T-cell (primary cell): ENCODE measurements around the gene SLC22A23. TPM values are rescaled to one million over a fixed set of nuclear protein-coding genes. Genes with fewer than 3 reads are reported as not detected.

Experiments
- ATAC-seq, 4 experiments: fragments of 200-7000 bp in 3 of 4; fragments of 150-1000 bp in 1 of 4; cut with Tn5 transposase; replicated peaks in 1 of 4; 1 replicate in 3 of 4; 2 replicates in 1 of 4; pipeline ENCODE4 v1.10.0; 2021; ENCODE audit warnings: moderate library complexity in 3 of 4, mild to moderate bottlenecking in 2 of 4, moderate number of reproducible peaks in 1 of 4
- CTCF ChIA-PET, 2 donors: fragments of 300-600 bp; sonication (Branson Sonifier 250); formaldehyde crosslinking; loops; one replicate each; lab custom pipeline; 2022; ENCODE audit warnings: antibody characterized with exemption in 2 of 2; lab: Charles Lee
- POLR2A ChIA-PET, 2 donors: fragments of 300-600 bp; sonication (Branson Sonifier 250); formaldehyde crosslinking; loops; one replicate each; lab custom pipeline; 2022; ENCODE audit warnings: antibody characterized with exemption in 2 of 2; lab: Charles Lee
- DNase-seq, 35 experiments: peaks; one replicate each; pipeline versions ENCODE4 v3.0.0 to v3.0.0-alpha.2; 2013 to 2023
- H3K27ac ChIP-seq: one replicate; pipeline ENCODE4 v1.5.1; 2013; ENCODE audit warnings: low read length
- H3K27me3 ChIP-seq, 2 experiments: replicated peaks in 1 of 2; 1 replicate in 1 of 2; 2 replicates in 1 of 2; pipeline versions ENCODE4 v1.6.1 to v1.7.0; 2013; ENCODE audit warnings: low read length in 1 of 2, mixed read lengths in 1 of 2; ENCODE audit not compliant: control insufficient read depth in 2 of 2, insufficient read depth in 2 of 2; ENCODE audit errors: extremely low read depth in 1 of 2
- H3K36me3 ChIP-seq, 2 donors: 1 replicate in 1 of 2; 2 replicates in 1 of 2; pipeline versions ENCODE4 v1.6.1 to v1.7.0; 2013; ENCODE audit warnings: low read length in 1 of 2; ENCODE audit not compliant: control insufficient read depth in 2 of 2, insufficient read depth in 1 of 2; ENCODE audit errors: extremely low read depth in 1 of 2
- H3K4me1 ChIP-seq, 2 experiments: 1 replicate in 1 of 2; 2 replicates in 1 of 2; pipeline versions ENCODE4 v1.6.1 to v1.7.0; 2013; ENCODE audit warnings: low read length in 2 of 2, mixed read lengths in 1 of 2; ENCODE audit not compliant: insufficient read depth in 2 of 2, control insufficient read depth in 1 of 2; ENCODE audit errors: extremely low read depth in 1 of 2
- H3K4me3 ChIP-seq, 2 donors: 1 replicate in 1 of 2; 2 replicates in 1 of 2; pipeline versions ENCODE4 v1.5.1 to v1.7.0; 2013; ENCODE audit warnings: mild to moderate bottlenecking in 2 of 2, low read length in 1 of 2, moderate library complexity in 1 of 2; ENCODE audit not compliant: control insufficient read depth in 1 of 2; ENCODE audit errors: extremely low read depth in 1 of 2
- H3K9me3 ChIP-seq: 2 replicates; pipeline ENCODE4 v1.7.0; 2013
- H3K27ac Mint-ChIP-seq, 2 donors: one replicate each; pipeline ENCODE4 v1.8.0; 2020 to 2021; ENCODE audit warnings: mild to moderate bottlenecking in 2 of 2, mixed read lengths in 2 of 2
- H3K27me3 Mint-ChIP-seq, 2 donors: one replicate each; pipeline ENCODE4 v1.8.0; 2021 to 2022; ENCODE audit warnings: mixed read lengths in 2 of 2
- H3K36me3 Mint-ChIP-seq: one replicate; pipeline ENCODE4 v1.8.0; 2021; ENCODE audit warnings: mixed read lengths
- H3K4me1 Mint-ChIP-seq, 3 donors: one replicate each; pipeline ENCODE4 v1.8.0; 2020 to 2022; ENCODE audit warnings: mixed read lengths in 3 of 3, mild to moderate bottlenecking in 1 of 3
- H3K4me3 Mint-ChIP-seq, 3 donors: one replicate each; pipeline ENCODE4 v1.8.0; 2020 to 2022; ENCODE audit warnings: mild to moderate bottlenecking in 3 of 3, mixed read lengths in 3 of 3, moderate library complexity in 3 of 3
- H3K9me3 Mint-ChIP-seq, 3 donors: one replicate each; pipeline ENCODE4 v1.8.0; 2020 to 2022; ENCODE audit warnings: mixed read lengths in 3 of 3
- WGBS: methylation state at CpG from one replicate; pipeline ENCODE4 v1.1.5; 2013; ENCODE audit warnings: missing lambda C conversion rate; ENCODE audit not compliant: insufficient coverage; 5-methylcytosine and 5-hydroxymethylcytosine counted together
- total RNA-seq, 35 experiments: library from RNA in 6 of 35; stranded (reverse) in 6 of 35; fragments of 120-200 nt in 1 of 35; gene quantifications; one replicate each; pipeline versions ENCODE4 v1.2.1 to v1.2.4 and lab custom pipeline; 2013 to 2026

The SLC22A23 gene
- total RNA-seq, 5 donors from 2014 or later (not counting 1 experiment from before 2014, with no cell fraction given): 6.2 to 14.8 (median 12.1) TPM

DNA sequence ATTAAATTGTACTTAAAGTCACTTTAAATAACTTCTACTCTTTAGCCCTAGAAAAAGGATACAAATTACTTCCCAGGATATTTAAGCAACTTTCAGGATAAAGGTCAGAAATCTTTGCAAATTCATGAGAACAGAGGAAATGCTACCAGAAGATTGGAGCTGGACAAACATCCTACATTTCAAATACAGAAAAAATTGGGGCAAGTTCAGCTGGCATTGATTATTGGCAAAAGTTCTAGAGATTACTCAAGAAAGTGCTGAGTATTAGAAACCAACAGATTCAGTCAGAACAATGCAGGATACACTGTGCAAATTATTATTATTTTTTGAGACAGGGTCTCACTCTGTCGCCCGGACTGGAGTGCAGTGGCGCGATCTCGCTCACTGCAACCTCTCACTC is 6.0 kb downstream of the SLC22A23 start:
- Histone ChIP-seq H3K27me3 (peaks cover 0 to 26% of the 10 kb centered on the region in 2 experiments), H3K36me3 (no peaks in the 10 kb centered on the region), H3K27ac (no peak overlapping the region), H3K4me1 (peaks cover 16 to 30% of the 10 kb centered on the region in 2 experiments), H3K4me3 (no peak overlapping the region), H3K9me3 (no peaks in the 10 kb centered on the region)
- CTCF ChIA-PET: no interaction called here
- ATAC-seq (no peak), DNase-seq (no peak)
- peaks cover 14 to 31% (median 30%) of the 10 kb centered on the region in 3 donors for H3K4me1 Mint-ChIP-seq
- POLR2A ChIA-PET: interaction anchor here in 1 of 2 donors (0.7 kb wide), 1 partner anchor 221 kb away, joined by 3 read pairs; no protein-coding TSS in a partner anchor
- peaks cover 0 to 5% of the 10 kb centered on the region in 2 donors for H3K27me3 Mint-ChIP-seq
- H3K36me3 Mint-ChIP-seq: peaks cover 10% of the 10 kb centered on the region
- no peak overlapping the region for H3K27ac Mint-ChIP-seq
- 96% methylated on average over 5 of the region's 5 CpGs for WGBS
- H3K9me3 Mint-ChIP-seq: no peaks in the 10 kb centered on the region
- no peak overlapping the region for H3K4me3 Mint-ChIP-seq

DNA sequence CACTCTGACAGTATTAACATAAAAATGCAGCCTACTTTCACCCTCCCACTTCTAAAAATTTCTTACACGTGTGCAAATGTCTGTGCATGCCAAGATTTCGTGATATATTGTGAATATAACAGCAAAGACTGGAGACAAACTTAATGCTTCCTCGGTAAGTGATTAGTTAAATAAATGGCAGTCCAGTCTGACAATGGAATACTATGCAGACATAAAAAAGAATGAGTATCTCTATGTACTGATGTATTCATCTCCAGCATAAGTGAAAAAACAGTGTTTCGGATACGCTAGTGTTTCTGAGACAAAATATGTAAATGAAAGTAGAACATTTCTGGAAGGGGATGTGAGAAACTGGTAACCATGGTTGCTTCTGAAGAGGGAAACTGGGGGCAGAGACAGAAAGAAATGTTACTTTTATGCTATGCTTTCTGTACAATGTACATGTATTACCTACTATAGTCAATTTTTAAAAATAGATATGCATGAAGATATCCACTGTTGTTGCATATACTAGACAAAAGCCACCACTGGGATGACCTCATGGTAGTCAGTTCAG is 7.0 kb downstream of the SLC22A23 start:
- peaks cover 14 to 36% (median 31%) of the 10 kb centered on the region in 3 donors for H3K4me1 Mint-ChIP-seq
- H3K27me3 Mint-ChIP-seq: peaks cover 0 to 5% of the 10 kb centered on the region in 2 donors
- no peaks in the 10 kb centered on the region for H3K9me3 Mint-ChIP-seq
- Histone ChIP-seq H3K27me3 (peaks cover 0 to 15% of the 10 kb centered on the region in 2 experiments), H3K36me3 (no peaks in the 10 kb centered on the region), H3K4me1 (peaks cover 9 to 19% of the 10 kb centered on the region in 2 experiments), H3K27ac (no peak overlapping the region), H3K9me3 (no peaks in the 10 kb centered on the region), H3K4me3 (no peak overlapping the region)
- no CpG with 5 or more reads among the region's 5 CpGs for WGBS
- ATAC-seq (no peak), DNase-seq (no peak)
- H3K27ac Mint-ChIP-seq: peak overlapping the region; percentile 64 to 65
- ChIA-PET CTCF (no interaction called here), POLR2A (no interaction called here)
- peak overlapping the region in 1 of 3 donors; percentile 30 for H3K4me3 Mint-ChIP-seq
- H3K36me3 Mint-ChIP-seq: peaks cover 10% of the 10 kb centered on the region

- Histone ChIP-seq H3K9me3 (no peaks in the 10 kb centered on the region), H3K4me3 (no peak overlapping the region), H3K27ac (no peak overlapping the region), H3K4me1 (peaks cover 8 to 14% of the 10 kb centered on the region in 2 experiments), H3K36me3 (no peaks in the 10 kb centered on the region), H3K27me3 (peaks cover 0 to 12% of the 10 kb centered on the region in 2 experiments)
- ATAC-seq (peak in 3 of 4 experiments; percentile 60 to 77 (median 63)), DNase-seq (no peak)
- POLR2A ChIA-PET: interaction anchor here in 1 of 2 donors (0.5 kb wide), 1 partner anchor 53 kb away, joined by 3 read pairs; no protein-coding TSS in a partner anchor
- Mint-ChIP-seq H3K4me1 (peaks cover 14 to 36% (median 32%) of the 10 kb centered on the region in 3 donors), H3K27ac (peak overlapping the region; percentile 64 to 65), H3K36me3 (peaks cover 10% of the 10 kb centered on the region), H3K4me3 (peak overlapping the region in 2 of 3 donors; percentile 29 to 30), H3K27me3 (peaks cover 0 to 5% of the 10 kb centered on the region in 2 donors), H3K9me3 (no peaks in the 10 kb centered on the region)
- CTCF ChIA-PET: no interaction called here
- WGBS: no CpG with 5 or more reads among the region's 2 CpGs
Measured at GRCh38 chr6:3449321-3449720, 7.5 kb downstream of the SLC22A23 start.

DNA sequence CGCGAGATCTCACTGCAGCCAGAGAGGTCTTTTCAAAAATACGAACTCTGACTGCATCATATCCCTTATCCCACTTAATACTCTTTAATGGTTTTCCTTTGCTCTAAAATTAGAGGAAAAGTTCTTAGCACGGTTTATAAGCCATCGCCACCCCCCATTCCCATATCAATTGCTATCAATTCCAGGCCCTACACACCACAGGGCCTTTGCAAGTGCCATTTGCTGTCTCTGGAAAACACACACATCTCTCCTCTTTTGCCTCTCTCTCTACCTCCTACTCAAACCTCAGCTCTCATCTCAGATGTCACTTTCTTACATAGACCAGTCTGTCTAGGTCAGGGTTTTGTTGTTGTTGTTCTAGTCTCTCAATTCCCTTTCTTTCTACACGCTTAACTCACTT is 9.8 kb downstream of the SLC22A23 start:
- H3K27me3 ChIP-seq: peaks cover 0 to 11% of the 10 kb centered on the region in 2 experiments
- H3K27ac ChIP-seq: no peak overlapping the region
- H3K36me3 ChIP-seq: peaks cover 0 to 7% of the 10 kb centered on the region in 2 donors
- Mint-ChIP-seq H3K4me1 (peaks cover 14 to 36% (median 31%) of the 10 kb centered on the region in 3 donors), H3K36me3 (peaks cover 10% of the 10 kb centered on the region), H3K27ac (no peak overlapping the region), H3K9me3 (no peaks in the 10 kb centered on the region), H3K27me3 (peaks cover 0 to 5% of the 10 kb centered on the region in 2 donors), H3K4me3 (no peak overlapping the region)
- H3K4me1 ChIP-seq: peaks cover 7 to 8% of the 10 kb centered on the region in 2 experiments
- no peak for ATAC-seq
- no peaks in the 10 kb centered on the region for H3K9me3 ChIP-seq
- WGBS: 67% methylated on average over 1 of the region's 6 CpGs
- no peak overlapping the region for H3K4me3 ChIP-seq
- ChIA-PET CTCF (interaction anchor here in 1 of 2 donors (0.7 kb wide), 1 partner anchor 37 kb away, joined by 4 read pairs; no protein-coding TSS in a partner anchor), POLR2A (interaction anchor here (0.6 kb wide), 3 partner anchors 13 to 274 kb away, joined by 3 to 4 read pairs (median 3); no protein-coding TSS in a partner anchor)
- no peak for DNase-seq

DNA sequence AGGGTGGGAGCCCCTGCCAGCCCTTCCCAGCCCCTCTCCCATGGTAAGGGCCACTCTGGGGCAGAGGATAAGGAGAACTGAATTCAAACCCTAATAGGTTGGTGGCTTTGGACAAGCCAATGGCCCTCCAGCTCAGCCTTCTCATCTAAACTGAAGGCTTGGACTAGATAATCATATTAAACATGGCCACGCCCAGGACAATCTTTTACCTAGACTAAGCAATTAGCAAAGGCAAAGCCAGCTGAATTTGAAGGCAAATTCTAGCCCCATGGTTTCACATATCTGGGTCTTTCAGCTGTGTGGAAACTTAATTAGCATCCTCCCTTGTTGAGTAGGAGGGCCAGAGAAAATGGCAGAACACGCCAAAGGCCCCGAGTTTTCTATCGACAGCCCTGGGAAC is 10.7 kb downstream of the SLC22A23 start:
- no peak overlapping the region for H3K27ac Mint-ChIP-seq
- H3K36me3 Mint-ChIP-seq: peaks cover 6% of the 10 kb centered on the region
- Histone ChIP-seq H3K4me1 (peaks cover 7 to 8% of the 10 kb centered on the region in 2 experiments), H3K27ac (no peak overlapping the region), H3K9me3 (no peaks in the 10 kb centered on the region), H3K4me3 (no peak overlapping the region), H3K36me3 (peaks cover 0 to 7% of the 10 kb centered on the region in 2 donors), H3K27me3 (peaks cover 0 to 8% of the 10 kb centered on the region in 2 experiments)
- no peak for DNase-seq
- H3K9me3 Mint-ChIP-seq: no peaks in the 10 kb centered on the region
- peaks cover 14 to 31% (median 24%) of the 10 kb centered on the region in 3 donors for H3K4me1 Mint-ChIP-seq
- ChIA-PET CTCF (no interaction called here), POLR2A (no interaction called here)
- no peak overlapping the region for H3K4me3 Mint-ChIP-seq
- 86% methylated on average over 3 of the region's 4 CpGs for WGBS
- ATAC-seq: no peak
- H3K27me3 Mint-ChIP-seq: peaks cover 0 to 5% of the 10 kb centered on the region in 2 donors

DNA sequence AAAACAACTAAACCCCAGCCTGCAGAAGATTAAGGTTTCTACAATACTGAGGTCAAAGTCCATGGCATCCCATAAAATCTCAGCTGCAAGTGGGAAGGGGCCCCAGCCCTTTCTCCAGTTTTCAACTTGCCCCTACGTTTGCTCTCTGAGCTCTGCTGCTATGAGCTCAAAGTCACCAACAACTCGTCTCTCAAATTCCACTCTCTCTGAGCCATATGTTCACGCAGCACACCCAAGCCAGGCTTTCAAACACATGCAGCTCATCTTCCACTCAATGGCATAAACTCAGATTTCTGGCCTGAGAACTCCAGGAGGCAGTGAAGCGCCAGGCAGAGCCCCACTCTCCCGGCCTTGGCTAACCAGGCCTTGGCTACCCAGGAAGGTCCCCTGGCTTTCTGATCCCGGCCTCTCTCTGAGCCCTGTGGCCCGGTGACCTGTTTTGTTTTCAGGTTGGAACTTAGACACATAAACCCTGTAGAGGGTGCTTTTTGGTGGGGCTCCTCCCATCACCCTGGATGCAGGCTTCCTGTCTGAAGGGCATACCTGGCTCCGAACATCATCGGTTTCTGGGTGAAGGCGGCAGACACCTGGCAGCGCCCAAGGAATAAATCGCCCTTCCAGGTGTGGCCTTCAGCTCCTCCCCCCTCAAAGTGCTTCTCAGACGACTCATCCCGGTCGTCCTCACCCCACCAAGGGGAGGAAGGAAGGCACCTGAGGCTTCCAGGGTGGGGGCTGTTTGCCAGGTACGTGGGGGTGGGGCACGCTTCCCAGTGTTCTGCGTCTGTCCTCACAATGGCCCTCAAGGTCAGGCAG is 12.4 kb downstream of the SLC22A23 start:
- Histone ChIP-seq H3K9me3 (no peaks in the 10 kb centered on the region), H3K4me1 (peaks cover 6 to 7% of the 10 kb centered on the region in 2 experiments), H3K27ac (no peak overlapping the region), H3K36me3 (peaks cover 0 to 7% of the 10 kb centered on the region in 2 donors), H3K27me3 (peaks cover 0 to 6% of the 10 kb centered on the region in 2 experiments), H3K4me3 (no peak overlapping the region)
- ATAC-seq (no peak), DNase-seq (no peak)
- ChIA-PET CTCF (no interaction called here), POLR2A (no interaction called here)
- 81% methylated on average over 7 of the region's 18 CpGs for WGBS
- Mint-ChIP-seq H3K27me3 (peaks cover 0 to under 1% of the 10 kb centered on the region in 2 donors), H3K36me3 (peaks cover 2% of the 10 kb centered on the region), H3K4me3 (no peak overlapping the region), H3K27ac (no peak overlapping the region), H3K9me3 (no peaks in the 10 kb centered on the region), H3K4me1 (peaks cover 9 to 26% (median 17%) of the 10 kb centered on the region in 3 donors)
